Fibroblast of lung (primary cell): ENCODE measurements around the gene IKZF5.

Experiments
- EZH2 ChIP-seq: IDR thresholded peaks from 2 replicates; pipeline ENCODE4 v1.5.1; 2012; ENCODE audit warnings: low read length, control low read depth, mild to moderate bottlenecking; ENCODE audit errors: missing control alignments
- TF ChIP-seq, protein P1 (sequence below), 2 donors: IDR thresholded peaks in 1 of 2; conservative IDR thresholded peaks in 1 of 2; 1 replicate in 1 of 2; 2 replicates in 1 of 2; pipeline ENCODE4 v1.5.1; 2011 to 2012; ENCODE audit warnings: low read length in 2 of 2, control low read depth in 1 of 2, inconsistent platforms in 1 of 2, low read depth in 1 of 2, mild to moderate bottlenecking in 1 of 2

DNA sequence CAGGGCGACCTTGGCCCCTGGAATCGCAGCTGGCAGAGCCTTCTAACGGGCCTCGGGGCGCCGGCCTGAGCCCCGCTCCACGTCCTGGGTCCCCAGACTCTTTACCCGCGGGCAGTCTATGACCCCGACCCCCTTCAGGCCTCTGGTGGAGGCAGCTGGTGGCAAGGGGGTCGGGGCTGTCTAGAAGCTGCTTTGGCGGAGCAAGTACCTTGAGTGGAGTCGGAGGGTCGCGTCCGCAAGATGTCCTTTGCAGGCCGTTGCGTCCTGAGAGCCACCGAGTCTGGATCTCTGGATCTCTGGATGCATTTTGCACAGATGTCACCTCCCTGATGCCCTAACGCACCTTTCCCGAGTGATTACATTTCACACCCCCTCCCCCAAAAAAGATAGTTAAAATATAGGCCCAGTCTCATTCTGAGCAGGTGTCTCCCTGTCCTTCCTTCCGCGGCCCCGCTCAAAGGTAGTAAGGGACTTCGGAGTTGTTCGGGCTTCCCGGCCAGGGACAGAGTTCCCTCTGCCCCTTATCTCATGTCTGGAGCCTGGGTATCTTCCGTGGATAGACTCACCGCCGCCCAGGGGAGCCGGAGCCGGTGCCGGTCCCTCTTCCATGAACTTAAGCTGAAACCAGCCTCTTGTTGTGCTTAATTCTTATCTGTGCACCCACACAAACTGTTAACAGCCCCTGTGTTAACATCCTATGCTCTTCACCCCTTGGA, 668 bp upstream of the IKZF5 start:
- TF ChIP-seq, protein P1, sequence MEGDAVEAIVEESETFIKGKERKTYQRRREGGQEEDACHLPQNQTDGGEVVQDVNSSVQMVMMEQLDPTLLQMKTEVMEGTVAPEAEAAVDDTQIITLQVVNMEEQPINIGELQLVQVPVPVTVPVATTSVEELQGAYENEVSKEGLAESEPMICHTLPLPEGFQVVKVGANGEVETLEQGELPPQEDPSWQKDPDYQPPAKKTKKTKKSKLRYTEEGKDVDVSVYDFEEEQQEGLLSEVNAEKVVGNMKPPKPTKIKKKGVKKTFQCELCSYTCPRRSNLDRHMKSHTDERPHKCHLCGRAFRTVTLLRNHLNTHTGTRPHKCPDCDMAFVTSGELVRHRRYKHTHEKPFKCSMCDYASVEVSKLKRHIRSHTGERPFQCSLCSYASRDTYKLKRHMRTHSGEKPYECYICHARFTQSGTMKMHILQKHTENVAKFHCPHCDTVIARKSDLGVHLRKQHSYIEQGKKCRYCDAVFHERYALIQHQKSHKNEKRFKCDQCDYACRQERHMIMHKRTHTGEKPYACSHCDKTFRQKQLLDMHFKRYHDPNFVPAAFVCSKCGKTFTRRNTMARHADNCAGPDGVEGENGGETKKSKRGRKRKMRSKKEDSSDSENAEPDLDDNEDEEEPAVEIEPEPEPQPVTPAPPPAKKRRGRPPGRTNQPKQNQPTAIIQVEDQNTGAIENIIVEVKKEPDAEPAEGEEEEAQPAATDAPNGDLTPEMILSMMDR (conservative IDR thresholded peaks at IDR 0.05 in 1 of 2, IDR thresholded peaks at IDR 0.05 in 1 of 2; ENCODE audit: low read depth in 1 of 2, low read length in 2 of 2), result no peak
- no peak for TF ChIP-seq EZH2
